C4-2B (cell line): Measurements from ENCODE around the gene ANKRD16.

ENCODE experiments used
- H3K27ac ChIP-seq: fragments of 450-650 bp; 2 replicates; pipeline ENCODE4 v1.5.1; 2017
- ZFX ChIP-seq: fragments of 450-650 bp; IDR thresholded peaks from 2 replicates; pipeline ENCODE4 v1.6.1; 2017
- TF ChIP-seq, protein P1 (sequence below): fragments of 450-650 bp; conservative IDR thresholded peaks from 2 replicates; pipeline ENCODE4 v1.5.1; 2017; ENCODE audit warnings: mild to moderate bottlenecking

Gene ANKRD16

GRCh38 chr10:5812283-5813090, 77.2 kb downstream of the ANKRD16 start:
- TF ChIP-seq ZFX = peak; percentile 88
- TF ChIP-seq, protein P1, sequence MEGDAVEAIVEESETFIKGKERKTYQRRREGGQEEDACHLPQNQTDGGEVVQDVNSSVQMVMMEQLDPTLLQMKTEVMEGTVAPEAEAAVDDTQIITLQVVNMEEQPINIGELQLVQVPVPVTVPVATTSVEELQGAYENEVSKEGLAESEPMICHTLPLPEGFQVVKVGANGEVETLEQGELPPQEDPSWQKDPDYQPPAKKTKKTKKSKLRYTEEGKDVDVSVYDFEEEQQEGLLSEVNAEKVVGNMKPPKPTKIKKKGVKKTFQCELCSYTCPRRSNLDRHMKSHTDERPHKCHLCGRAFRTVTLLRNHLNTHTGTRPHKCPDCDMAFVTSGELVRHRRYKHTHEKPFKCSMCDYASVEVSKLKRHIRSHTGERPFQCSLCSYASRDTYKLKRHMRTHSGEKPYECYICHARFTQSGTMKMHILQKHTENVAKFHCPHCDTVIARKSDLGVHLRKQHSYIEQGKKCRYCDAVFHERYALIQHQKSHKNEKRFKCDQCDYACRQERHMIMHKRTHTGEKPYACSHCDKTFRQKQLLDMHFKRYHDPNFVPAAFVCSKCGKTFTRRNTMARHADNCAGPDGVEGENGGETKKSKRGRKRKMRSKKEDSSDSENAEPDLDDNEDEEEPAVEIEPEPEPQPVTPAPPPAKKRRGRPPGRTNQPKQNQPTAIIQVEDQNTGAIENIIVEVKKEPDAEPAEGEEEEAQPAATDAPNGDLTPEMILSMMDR = no peak

More at GRCh38 chr10:5812283-5813090, 77.2 kb downstream of the ANKRD16 start:
- peak overlapping the region; percentile 98 for H3K27ac ChIP-seq
